A673 (cell line): Measurements from ENCODE around the gene MRPS10.

ENCODE experiments used
- CTCF ChIP-seq: fragments of 300-800, 200-600 bp; sonication (generic); conservative IDR thresholded peaks from 2 replicates; pipeline ENCODE4 v1.5.1; 2017; ENCODE audit warnings: low read depth, mild to moderate bottlenecking, antibody characterized with exemption, low read length, moderate library complexity, mixed read lengths
- EZH2 ChIP-seq: fragments of 200-600 bp; sonication (generic); IDR thresholded peaks from 2 replicates; pipeline ENCODE4 v1.6.1; 2017; ENCODE audit warnings: borderline replicate concordance, low read depth, mild to moderate bottlenecking, mixed read lengths, antibody characterized with exemption, low read length; ENCODE audit not compliant: poor library complexity, severe bottlenecking

GRCh38 chr6:42195415-42195814, 22.2 kb downstream of the MRPS10 start:
- TF ChIP-seq CTCF = no peak
- no peak for TF ChIP-seq EZH2
